HCT116 (cell line): ENCODE measurements around the gene DLST. TPM values are rescaled to one million over a fixed set of nuclear protein-coding genes. Genes with fewer than 3 reads are reported as not detected.

Experiments
- ATAC-seq: fragments of 200-7000 bp; cut with Tn5 transposase; 2 replicates; pipeline ENCODE4 v1.9.1; 2020; ENCODE audit warnings: mild to moderate bottlenecking, moderate library complexity
- BruUV-seq: library from RNA; stranded (reverse); fragments of 400-500 nt; replicated peaks from 2 replicates; lab custom pipeline; 2021; lab: Mats Ljungman, UMichigan
- CTCF ChIA-PET: fragments of 300-600 bp; sonication (Branson Sonifier 250); formaldehyde crosslinking; loops from one replicate; lab custom pipeline; 2021; ENCODE audit warnings: antibody characterized with exemption; lab: Charles Lee
- POLR2A ChIA-PET: fragments of 300-600, 350-600 bp; sonication (Branson Sonifier 250); formaldehyde crosslinking; loops from one replicate; lab custom pipeline; 2021; ENCODE audit warnings: antibody characterized with exemption; lab: Charles Lee
- RAD21 ChIA-PET, 2 experiments: fragments of 300-600 bp; sonication (Branson Sonifier 250); formaldehyde crosslinking; loops; one replicate each; lab custom pipeline; 2023; ENCODE audit warnings: low total read pairs in 2 of 2; ENCODE audit not compliant: uncharacterized antibody in 2 of 2, unreplicated experiment in 2 of 2, low non-redundant PET in 1 of 2; lab: Charles Lee
- DNase-seq: peaks from one replicate; pipeline ENCODE4 v3.0.0-alpha.2; 2010; ENCODE audit warnings: low read depth, low spot score
- H2AFZ ChIP-seq: fragments of 200-600 bp; shearing (Covaris generic), sonication (generic); 2 replicates; pipeline ENCODE4 v1.6.1; 2017; ENCODE audit warnings: low read depth, mixed run types, mixed read lengths, antibody characterized with exemption, low read length; ENCODE audit not compliant: poor library complexity, severe bottlenecking
- H3K27ac ChIP-seq: 2 replicates; pipeline ENCODE4 v1.5.1; 2012; ENCODE audit warnings: low read depth, low read length
- H3K27me3 ChIP-seq: fragments of 200-600 bp; sonication (generic); 2 replicates; pipeline ENCODE4 v1.6.1; 2016; ENCODE audit warnings: mixed run types, low read length, mixed read lengths; ENCODE audit not compliant: insufficient read depth
- H3K36me3 ChIP-seq, 2 experiments: fragments of 200-500 bp in 1 of 2; fragments of 200-600 bp in 1 of 2; sonication (Bioruptor generic) in 1 of 2; sonication (generic) in 1 of 2; 2 replicates each; pipeline versions ENCODE4 v1.5.1 to v1.6.1; 2014 to 2016; ENCODE audit warnings: low read length in 2 of 2, inconsistent platforms in 1 of 2, mixed read lengths in 1 of 2, mixed run types in 1 of 2; ENCODE audit not compliant: insufficient read depth in 2 of 2, control insufficient read depth in 1 of 2
- H3K4me1 ChIP-seq, 2 experiments: fragments of 200-600 bp in 1 of 2; sonication (generic) in 1 of 2; 2 replicates each; pipeline versions ENCODE4 v1.5.1 to v1.6.1; 2012 to 2017; ENCODE audit warnings: low read length in 2 of 2, inconsistent platforms in 1 of 2, mild to moderate bottlenecking in 1 of 2, mixed read lengths in 1 of 2, mixed run types in 1 of 2, moderate library complexity in 1 of 2; ENCODE audit not compliant: insufficient read depth in 2 of 2, control insufficient read depth in 1 of 2
- H3K4me2 ChIP-seq: fragments of 200-600 bp; sonication (generic); 2 replicates; pipeline ENCODE4 v1.6.1; 2017; ENCODE audit warnings: mixed run types, low read length, mixed read lengths
- H3K4me3 ChIP-seq, 2 experiments: fragments of 200-600 bp in 1 of 2; sonication (generic) in 1 of 2; replicated peaks in 1 of 2; 2 replicates each; pipeline ENCODE4 v1.5.1; 2011 to 2016; ENCODE audit warnings: low read length in 2 of 2, control low read depth in 1 of 2, low read depth in 1 of 2, mild to moderate bottlenecking in 1 of 2, mixed read lengths in 1 of 2, mixed run types in 1 of 2
- H3K79me2 ChIP-seq: fragments of 200-600 bp; sonication (generic); 2 replicates; pipeline ENCODE4 v1.6.1; 2017; ENCODE audit warnings: mild to moderate bottlenecking, mixed run types, low read length, moderate library complexity, mixed read lengths; ENCODE audit not compliant: insufficient read depth
- H3K9ac ChIP-seq: fragments of 200-600 bp; sonication (generic); 2 replicates; pipeline ENCODE4 v1.6.1; 2016; ENCODE audit warnings: low read length, mixed read lengths
- H3K9me2 ChIP-seq: fragments of 200-600 bp; sonication (generic), shearing (Covaris generic); 2 replicates; pipeline ENCODE4 v1.6.1; 2017; ENCODE audit warnings: mixed run types, mild to moderate bottlenecking, moderate library complexity; ENCODE audit not compliant: insufficient read depth
- H3K9me3 ChIP-seq, 2 experiments: fragments of 200-500 bp in 1 of 2; fragments of 200-600 bp in 1 of 2; sonication (Bioruptor generic) in 1 of 2; sonication (generic) in 1 of 2; 2 replicates each; pipeline ENCODE4 v1.6.1; 2014 to 2017; ENCODE audit warnings: low read length in 2 of 2, mixed read lengths in 2 of 2, inconsistent platforms in 1 of 2, low read depth in 1 of 2, mild to moderate bottlenecking in 1 of 2, mixed run types in 1 of 2, moderate library complexity in 1 of 2; ENCODE audit not compliant: control insufficient read depth in 1 of 2, insufficient read depth in 1 of 2
- H4K20me1 ChIP-seq: fragments of 200-600 bp; sonication (generic), shearing (Covaris generic); 2 replicates; pipeline ENCODE4 v1.6.1; 2017; ENCODE audit warnings: mixed run types, mild to moderate bottlenecking, moderate library complexity; ENCODE audit not compliant: insufficient read depth
- CBX3 ChIP-seq: IDR thresholded peaks from 2 replicates; pipeline ENCODE4 v1.6.1; 2012; ENCODE audit warnings: low read depth
- EGR1 ChIP-seq: IDR thresholded peaks from 2 replicates; pipeline ENCODE4 v1.6.1; 2012; ENCODE audit warnings: low read depth
- ELF1 ChIP-seq: IDR thresholded peaks from 2 replicates; pipeline ENCODE4 v1.6.1; 2012; ENCODE audit warnings: low read depth, borderline replicate concordance
- EZH2 ChIP-seq: fragments of 200-600 bp; sonication (generic); IDR thresholded peaks from 2 replicates; pipeline ENCODE4 v1.6.1; 2017; ENCODE audit warnings: antibody characterized with exemption, mixed run types
- EZH2phosphoT487 ChIP-seq: fragments of 200-600 bp; IDR thresholded peaks from 2 replicates; pipeline ENCODE4 v1.6.1; 2018; ENCODE audit warnings: antibody characterized with exemption, borderline replicate concordance
- POLR2A ChIP-seq: IDR thresholded peaks from 2 replicates; pipeline ENCODE4 v1.7.0; 2011; ENCODE audit warnings: borderline replicate concordance; ENCODE audit not compliant: insufficient read depth, insufficient read length; ENCODE audit errors: extremely low read depth
- POLR2AphosphoS5 ChIP-seq: IDR thresholded peaks from 2 replicates; pipeline ENCODE4 v1.6.1; 2011; ENCODE audit warnings: mild to moderate bottlenecking, low read depth, low read length, moderate library complexity
- SIN3A ChIP-seq: IDR thresholded peaks from 2 replicates; pipeline ENCODE4 v1.6.1; 2012; ENCODE audit warnings: low read depth
- SP1 ChIP-seq: IDR thresholded peaks from 2 replicates; pipeline ENCODE4 v1.6.1; 2012; ENCODE audit warnings: low read depth
- SRF ChIP-seq: IDR thresholded peaks from 2 replicates; pipeline ENCODE4 v1.6.1; 2012; ENCODE audit warnings: low read depth
- TCF7L2 ChIP-seq: IDR thresholded peaks from 2 replicates; pipeline ENCODE4 v1.7.0; 2011; ENCODE audit warnings: borderline replicate concordance, inconsistent platforms; ENCODE audit not compliant: insufficient read depth, insufficient read length; ENCODE audit errors: extremely low read depth
- YY1 ChIP-seq: IDR thresholded peaks from 2 replicates; pipeline ENCODE4 v1.6.1; 2011; ENCODE audit warnings: low read length, low read depth, moderate library complexity, mild to moderate bottlenecking; ENCODE audit not compliant: insufficient replicate concordance; ENCODE audit errors: extremely low read depth
- ZFX ChIP-seq: fragments of 450-650 bp; IDR thresholded peaks from 2 replicates; pipeline ENCODE4 v1.6.1; 2017
- ZNF274 ChIP-seq: fragments of 200-500 bp; sonication (Bioruptor generic); IDR thresholded peaks from 2 replicates; pipeline ENCODE4 v1.6.1; 2014; ENCODE audit warnings: mild to moderate bottlenecking, low read depth, low read length, inconsistent platforms
- intact Hi-C: fragments of 100-400 bp; cut with micrococcal nuclease; formaldehyde crosslinking; loops from 2 replicates; pipeline ENCODE4 v1.10.0; 2022
- total RNA-seq: library from RNA; stranded (reverse); gene quantifications from one replicate; pipeline ENCODE4 v1.2.1, GENCODE V29; 2021; ENCODE audit not compliant: unreplicated experiment
- TF ChIP-seq, protein P1 (sequence below): IDR thresholded peaks from 2 replicates; pipeline ENCODE4 v1.6.1; 2011; ENCODE audit warnings: mild to moderate bottlenecking, low read length, moderate library complexity; ENCODE audit not compliant: insufficient replicate concordance; ENCODE audit errors: extremely low read depth
- TF ChIP-seq, protein P2 (sequence below): IDR thresholded peaks from 2 replicates; pipeline ENCODE4 v1.6.1; 2012
- TF ChIP-seq, protein P3 (sequence below): IDR thresholded peaks from 2 replicates; pipeline ENCODE4 v1.6.1; 2012

Gene DLST
- total RNA-seq, 1 experiment from 2014 or later = 101 TPM

GRCh38 chr14:74840603-74841030, 41.1 kb upstream of the DLST start:
- H3K9me2 ChIP-seq = no peaks in the 10 kb centered on the region
- RAD21 ChIA-PET = no interaction called here
- H3K9ac ChIP-seq = no peak overlapping the region
- H3K9me3 ChIP-seq = no peaks in the 10 kb centered on the region
- H3K36me3 ChIP-seq = peaks cover 4 to 8% of the 10 kb centered on the region in 2 experiments; a peak in 2 of 4 replicates
- no peak overlapping the region for H3K4me3 ChIP-seq
- H3K4me1 ChIP-seq = no peaks in the 10 kb centered on the region
- no peak for ATAC-seq
- H3K4me2 ChIP-seq = no peak overlapping the region
- CTCF ChIA-PET = no interaction called here
- DNase-seq = no peak
- POLR2A ChIA-PET = no interaction called here
- intact Hi-C loops = no loop called here
- no peak overlapping the region for H3K27ac ChIP-seq
- no peaks in the 10 kb centered on the region for H3K79me2 ChIP-seq
- H3K27me3 ChIP-seq = no peaks in the 10 kb centered on the region
- TF ChIP-seq POLR2AphosphoS5 (no peak), CBX3 (no peak), YY1 (no peak), SRF (no peak), POLR2A (no peak), EZH2phosphoT487 (no peak), EGR1 (no peak), SP1 (no peak), SIN3A (no peak), ZFX (no peak), ZNF274 (no peak), TCF7L2 (no peak), EZH2 (no peak), ELF1 (no peak)
- TF ChIP-seq, protein P1, sequence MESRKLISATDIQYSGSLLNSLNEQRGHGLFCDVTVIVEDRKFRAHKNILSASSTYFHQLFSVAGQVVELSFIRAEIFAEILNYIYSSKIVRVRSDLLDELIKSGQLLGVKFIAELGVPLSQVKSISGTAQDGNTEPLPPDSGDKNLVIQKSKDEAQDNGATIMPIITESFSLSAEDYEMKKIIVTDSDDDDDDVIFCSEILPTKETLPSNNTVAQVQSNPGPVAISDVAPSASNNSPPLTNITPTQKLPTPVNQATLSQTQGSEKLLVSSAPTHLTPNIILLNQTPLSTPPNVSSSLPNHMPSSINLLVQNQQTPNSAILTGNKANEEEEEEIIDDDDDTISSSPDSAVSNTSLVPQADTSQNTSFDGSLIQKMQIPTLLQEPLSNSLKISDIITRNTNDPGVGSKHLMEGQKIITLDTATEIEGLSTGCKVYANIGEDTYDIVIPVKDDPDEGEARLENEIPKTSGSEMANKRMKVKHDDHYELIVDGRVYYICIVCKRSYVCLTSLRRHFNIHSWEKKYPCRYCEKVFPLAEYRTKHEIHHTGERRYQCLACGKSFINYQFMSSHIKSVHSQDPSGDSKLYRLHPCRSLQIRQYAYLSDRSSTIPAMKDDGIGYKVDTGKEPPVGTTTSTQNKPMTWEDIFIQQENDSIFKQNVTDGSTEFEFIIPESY = no peak
- TF ChIP-seq, protein P2, sequence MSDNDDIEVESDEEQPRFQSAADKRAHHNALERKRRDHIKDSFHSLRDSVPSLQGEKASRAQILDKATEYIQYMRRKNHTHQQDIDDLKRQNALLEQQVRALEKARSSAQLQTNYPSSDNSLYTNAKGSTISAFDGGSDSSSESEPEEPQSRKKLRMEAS = no peak
- TF ChIP-seq, protein P3, sequence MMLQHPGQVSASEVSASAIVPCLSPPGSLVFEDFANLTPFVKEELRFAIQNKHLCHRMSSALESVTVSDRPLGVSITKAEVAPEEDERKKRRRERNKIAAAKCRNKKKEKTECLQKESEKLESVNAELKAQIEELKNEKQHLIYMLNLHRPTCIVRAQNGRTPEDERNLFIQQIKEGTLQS = no peak
- no peak overlapping the region for H2AFZ ChIP-seq
- BruUV-seq = no TSS peak
- H4K20me1 ChIP-seq = no peaks in the 10 kb centered on the region
